Measurements from ENCODE around the gene PLEKHA7. TPM values are rescaled to one million over a fixed set of nuclear protein-coding genes. Genes with fewer than 3 reads are reported as not detected.

The PLEKHA7 gene
- total and polyA plus RNA-seq, 2 of the 4 experiments (the other 2 are of a cell fraction) = 0.12 TPM; not detected in 1

GRCh38 chr11:16981651-16982194 is 32.5 kb downstream of the PLEKHA7 start:
- Histone ChIP-seq H2AK5ac (ENCODE audit: low read depth, low read length) (no peak overlapping the region), H2BK15ac (ENCODE audit: low read depth, low read length) (no peak overlapping the region), H3K14ac (replicated peaks; ENCODE audit: low read depth, low read length) (no peak overlapping the region), H2BK20ac (ENCODE audit: low read depth, low read length) (no peak overlapping the region), H2BK120ac (ENCODE audit: low read depth, low read length) (no peak overlapping the region), H3K23ac (ENCODE audit: low read depth, low read length) (no peak overlapping the region), H4K5ac (ENCODE audit: low read depth, low read length) (no peak overlapping the region), H3K9me3 (ENCODE audit: control insufficient read depth, insufficient read depth, low read length) (no peaks in the 10 kb centered on the region), H4K8ac (ENCODE audit: low read depth in 2 of 2, low read length in 2 of 2) (no peak overlapping the region), H3K4me1 (ENCODE audit: control insufficient read depth, insufficient read depth, low read length) (no peaks in the 10 kb centered on the region), H3K79me1 (ENCODE audit: low read depth in 1 of 2, low read length in 2 of 2) (no peaks in the 10 kb centered on the region), H3K4ac (ENCODE audit: low read depth, low read length) (no peak overlapping the region), H3K36me3 (ENCODE audit: control insufficient read depth, insufficient read depth, low read length) (no peaks in the 10 kb centered on the region), H3K27me3 (ENCODE audit: control insufficient read depth, insufficient read depth, low read length) (peaks cover 2% of the 10 kb centered on the region), H3K4me3 (ENCODE audit: insufficient read depth, low read depth, low read length) (no peak overlapping the region), H3K4me2 (ENCODE audit: low read depth, low read length) (no peak overlapping the region), H3K9ac (ENCODE audit: low read depth, low read length) (no peak overlapping the region), H4K20me1 (ENCODE audit: insufficient read depth, low read length) (no peaks in the 10 kb centered on the region), H2AK9ac (replicated peaks; ENCODE audit: low read depth, low read length, poor library complexity) (no peak overlapping the region), H3K27ac (ENCODE audit: insufficient read depth, low read length) (no peak overlapping the region), H2AFZ (replicated peaks; ENCODE audit: low read length, poor library complexity) (no peak overlapping the region), H4K91ac (ENCODE audit: insufficient read depth, low read depth, low read length) (no peak overlapping the region), H3K56ac (ENCODE audit: extremely low read depth, insufficient read depth, low read length) (no peak overlapping the region), H3K18ac (ENCODE audit: low read depth, low read length) (no peak overlapping the region), H3K9me1 (ENCODE audit: insufficient read depth, low read length) (no peaks in the 10 kb centered on the region), H2BK5ac (ENCODE audit: low read depth, low read length, poor library complexity, severe bottlenecking) (no peak overlapping the region)
- dilution Hi-C loops (cut with HindIII; ENCODE audit: low sequenced_read_pairs, unreplicated experiment) (no loop called here), in situ Hi-C loops (cut with MboI; ENCODE audit: low sequenced_read_pairs) (no loop called here), intact Hi-C loops (cut with micrococcal nuclease) (no loop called here)
- DNase-seq = peak; percentile 14
- 8% methylated on average over 2 of the region's 9 CpGs; no CpG with 5 or more reads in 1 of the 2 experiments for WGBS, 2 experiments (ENCODE audit: extremely low coverage in 2 of 2, insufficient read length in 1 of 2)
- ATAC-seq (ENCODE audit: low read depth) = peak; percentile 79
- BruUV-seq (replicated peaks) = no TSS peak
- CTCF ChIA-PET = no interaction called here
- TF ChIP-seq SMC3 (IDR thresholded peaks at IDR 0.05; ENCODE audit: low read depth, low read length) (no peak), CEBPB (IDR thresholded peaks at IDR 0.05; ENCODE audit: low read depth, low read length) (no peak), USF2 (IDR thresholded peaks at IDR 0.05; ENCODE audit: low read depth, low read length) (no peak), NFE2L2 (IDR thresholded peaks at IDR 0.05; ENCODE audit: low read depth, low read length) (no peak), ELK1 (IDR thresholded peaks at IDR 0.05; ENCODE audit: borderline replicate concordance, low read depth, low read length) (no peak), MXI1 (IDR thresholded peaks at IDR 0.05; ENCODE audit: borderline replicate concordance, low read depth, low read length) (no peak), RFX5 (IDR thresholded peaks at IDR 0.05; ENCODE audit: low read depth, low read length) (no peak), CHD1 (IDR thresholded peaks at IDR 0.05; ENCODE audit: low read depth, low read length) (no peak), POLR2A (IDR thresholded peaks at IDR 0.05; ENCODE audit: low read depth, low read length) (no peak), RAD21 (IDR thresholded peaks at IDR 0.05; ENCODE audit: low read length) (no peak), CTCF (conservative IDR thresholded peaks at IDR 0.05; ENCODE audit: low read depth, low read length) (no peak), RCOR1 (IDR thresholded peaks at IDR 0.05; ENCODE audit: insufficient replicate concordance, low read length) (no peak), MAFK (IDR thresholded peaks at IDR 0.05; ENCODE audit: low read depth, low read length) (no peak), BHLHE40 (IDR thresholded peaks at IDR 0.05; ENCODE audit: low read depth, low read length) (no peak), FOS (IDR thresholded peaks at IDR 0.05; ENCODE audit: low read depth, low read length) (no peak)
- POLR2A ChIA-PET (ENCODE audit: unreplicated experiment) = no interaction called here
